Renal cortex interstitium (tissue), 11 donors: Measurements from ENCODE around the gene FANCG. TPM values are rescaled to one million over a fixed set of nuclear protein-coding genes. Genes with fewer than 3 reads are reported as not detected.

Experiments
- DNase-seq, 11 donors: peaks; one replicate each; pipeline ENCODE4 v3.0.0-alpha.2; 2013; ENCODE audit warnings: low read depth in 9 of 11, low spot score in 4 of 11; ENCODE audit errors: extremely low read depth in 1 of 11
- polyA plus RNA-seq, 3 donors: library from polyadenylated mRNA; unstranded; fragments of 120-200 nt; gene quantifications; one replicate each; pipeline ENCODE4 v1.2.1, GENCODE V29; 2013; ENCODE audit not compliant: insufficient read length in 3 of 3

FANCG gene
- polyA plus RNA-seq, 3 donors: 39.7 to 44.9 (median 42.9) TPM

DNA sequence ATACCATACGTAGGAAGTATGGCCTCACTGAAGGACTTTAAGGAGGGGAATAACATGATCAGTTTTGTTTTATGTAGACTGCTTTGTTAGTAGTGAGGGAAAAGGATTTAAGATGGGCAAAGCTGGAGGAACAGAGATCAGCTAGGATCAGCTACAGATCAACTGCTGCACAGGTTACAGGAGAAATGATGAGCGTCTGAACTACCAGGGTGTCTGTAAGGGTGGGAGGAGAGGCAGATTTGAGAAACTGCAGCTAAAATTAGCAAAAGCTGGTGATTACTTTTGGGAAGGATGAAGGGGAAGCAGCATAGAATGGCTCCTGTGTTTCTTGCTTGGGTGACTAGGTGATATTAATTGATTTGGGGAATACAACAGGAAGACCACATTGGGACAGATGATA, 46.6 kb downstream of the FANCG start:
- no peak for DNase-seq

GRCh38 chr9:35029852-35030251, 49.9 kb downstream of the FANCG start:
- DNase-seq: no peak

- DNase-seq: no peak
These were observed 50.5 kb downstream of the FANCG start for GRCh38 chr9:35029241-35029640.

- DNase-seq: no peak
These were observed 51.4 kb downstream of the FANCG start for GRCh38 chr9:35028341-35028740.

- no peak for DNase-seq
These were observed 51.9 kb downstream of the FANCG start for GRCh38 chr9:35027860-35028259.

DNA sequence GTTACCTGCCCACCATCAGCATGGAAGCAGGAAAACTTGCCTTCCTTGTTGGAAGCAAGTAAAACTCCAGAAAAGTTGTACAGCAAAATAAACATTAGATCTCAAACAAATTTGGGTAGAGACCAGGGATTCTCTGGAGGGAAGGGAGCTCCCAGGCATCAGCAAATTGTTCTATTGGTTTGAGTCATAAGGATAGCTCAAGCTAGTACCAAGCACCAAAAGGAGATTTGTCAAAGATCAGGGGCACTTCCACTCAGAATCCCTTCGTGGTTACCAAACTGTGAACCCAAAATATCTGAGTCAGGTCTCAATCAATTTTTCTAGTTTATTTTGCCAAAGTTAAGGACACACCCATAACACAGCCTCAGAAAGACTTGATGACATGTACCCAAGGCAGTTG, 52.4 kb downstream of the FANCG start:
- no peak for DNase-seq

DNA sequence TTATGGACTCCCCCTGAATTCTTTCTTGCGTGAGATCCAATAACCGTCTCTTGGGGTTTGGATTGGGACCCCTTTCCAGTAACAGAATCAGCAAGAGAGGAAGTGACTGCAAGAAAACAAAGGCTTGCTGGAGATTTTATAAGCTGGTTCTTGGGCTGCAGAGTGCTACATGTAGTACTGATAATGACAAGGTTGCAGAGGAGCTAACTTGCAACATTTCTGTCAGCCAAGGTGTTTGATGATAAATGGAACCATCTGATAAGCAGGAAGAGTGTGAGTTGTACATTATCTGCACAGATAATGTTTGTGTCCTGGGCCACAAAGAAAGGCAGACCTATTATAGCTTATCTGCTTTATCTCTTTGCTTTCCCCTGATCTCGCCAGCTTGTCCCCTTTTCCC, 53.1 kb downstream of the FANCG start:
- DNase-seq: no peak

Other genes with a start within 250 kb of the FANCG start
- under 1 TPM; 0.14 to 0.47 (median 0.18) TPM for gene PHF24, start 121.7 kb downstream of the FANCG start, polyA plus RNA-seq
- 10 to 100 TPM in 2 of 3 donors, 1 to 10 TPM in 1; 8.1 to 12.1 (median 10.0) TPM for gene DNAJB5, start 90.2 kb downstream of the FANCG start, polyA plus RNA-seq
- 100 to 1,000 TPM; 242 to 277 (median 251) TPM for gene VCP, start 7.3 kb downstream of the FANCG start, polyA plus RNA-seq
- 10 to 100 TPM; 29.8 to 40.0 (median 33.8) TPM for gene PIGO, start 16.6 kb upstream of the FANCG start, polyA plus RNA-seq
- gene STOML2, start 23.2 kb upstream of the FANCG start, polyA plus RNA-seq: 100 to 1,000 TPM; 125 to 135 (median 130) TPM
- gene ATOSB, start 35.9 kb upstream of the FANCG start, polyA plus RNA-seq: 10 to 100 TPM; 11.1 to 15.1 (median 12.9) TPM
- gene UNC13B, start 82.1 kb upstream of the FANCG start, polyA plus RNA-seq: 10 to 100 TPM; 25.5 to 29.6 (median 26.9) TPM